Stimulated activated CD4-positive, alpha-beta T cell treated with anti-CD3 and anti-CD28 coated beads, TNF-alpha, amount 100 ng/mL, for 4 hours (primary cell): Measurements from ENCODE around the gene MTHFSD.

ENCODE experiments used
- DNase-seq, 3 experiments: peaks; one replicate each; pipeline ENCODE4 v3.0.0-alpha.2; 2020; ENCODE audit warnings: low read depth in 3 of 3

The MTHFSD gene

DNA sequence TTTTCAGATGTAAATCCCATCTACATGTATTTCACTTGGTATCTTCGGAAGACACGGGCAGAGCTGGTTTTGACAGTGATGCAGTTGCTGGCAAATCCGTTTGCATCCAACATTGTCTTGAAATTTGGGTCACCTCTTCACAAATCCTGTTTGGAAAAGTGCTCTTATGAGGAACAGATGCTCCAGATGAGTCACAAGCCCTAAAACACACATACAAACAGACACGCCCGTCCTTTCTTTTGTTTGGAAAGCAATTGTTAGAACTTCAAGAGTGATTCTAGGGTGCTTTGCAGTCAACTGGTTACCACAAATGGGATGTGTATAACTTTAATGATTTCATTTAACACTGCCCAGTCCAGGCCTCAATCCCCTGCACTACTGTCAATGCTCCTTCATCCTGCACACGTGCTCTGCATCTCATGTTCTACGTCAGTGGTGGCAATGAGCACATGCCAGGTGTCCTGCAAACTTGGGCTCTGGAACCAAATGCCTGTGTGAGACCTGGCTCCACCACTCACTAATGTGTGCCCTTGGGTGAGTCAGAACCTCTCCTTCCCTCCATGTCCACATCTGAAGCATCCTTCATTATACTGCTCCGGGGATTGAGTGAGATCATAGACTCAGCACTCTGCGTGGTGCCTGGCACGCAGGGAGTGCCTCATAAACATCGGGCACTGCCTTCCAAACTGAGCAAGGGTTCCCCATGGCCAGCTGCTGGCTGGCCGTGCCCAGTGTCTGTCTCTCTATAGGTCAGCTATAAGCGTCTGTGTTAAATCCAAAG lies 64.0 kb downstream of the MTHFSD start:
- DNase-seq, result no peak

GRCh38 chr16:86485746-86486145 lies 69.3 kb downstream of the MTHFSD start:
- DNase-seq, result no peak

GRCh38 chr16:86484240-86484639 lies 70.8 kb downstream of the MTHFSD start:
- DNase-seq, result no peak

GRCh38 chr16:86481607-86482006 lies 73.4 kb downstream of the MTHFSD start:
- DNase-seq, result no peak

DNA sequence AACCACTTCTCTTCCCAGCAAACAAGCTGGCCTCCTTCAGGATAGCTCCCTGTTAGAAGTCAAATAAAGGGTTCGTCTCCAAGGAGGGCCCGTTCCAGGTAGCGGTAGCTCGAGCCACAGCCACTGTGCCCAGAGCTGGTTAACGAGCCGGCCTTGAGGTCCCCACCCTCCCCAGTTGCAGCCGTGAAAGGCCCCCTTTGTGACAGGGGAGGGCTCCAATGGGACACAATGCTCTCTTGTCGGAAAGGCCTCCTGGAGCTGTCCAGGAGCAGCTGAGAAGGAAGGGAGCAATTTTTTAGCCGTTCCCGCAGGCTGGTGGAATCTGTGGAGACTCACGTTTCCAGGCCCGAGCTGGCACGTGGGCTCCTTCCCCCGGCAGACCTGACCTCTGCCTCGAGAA lies 74.6 kb downstream of the MTHFSD start:
- no peak for DNase-seq
